ENCODE results near the gene FLRT2.

Gene FLRT2

GRCh38 chr14:85564841-85565527 lies 35.0 kb downstream of the FLRT2 start:
- DNase-seq (ENCODE audit: low read depth in 3 of 3), result no peak

- DNase-seq (ENCODE audit: low read depth in 3 of 3), result no peak
Measured at GRCh38 chr14:85565862-85566296, 35.9 kb downstream of the FLRT2 start.

- DNase-seq (ENCODE audit: low read depth in 3 of 3), result no peak
Measured at GRCh38 chr14:85566603-85567002, 36.7 kb downstream of the FLRT2 start.

DNA sequence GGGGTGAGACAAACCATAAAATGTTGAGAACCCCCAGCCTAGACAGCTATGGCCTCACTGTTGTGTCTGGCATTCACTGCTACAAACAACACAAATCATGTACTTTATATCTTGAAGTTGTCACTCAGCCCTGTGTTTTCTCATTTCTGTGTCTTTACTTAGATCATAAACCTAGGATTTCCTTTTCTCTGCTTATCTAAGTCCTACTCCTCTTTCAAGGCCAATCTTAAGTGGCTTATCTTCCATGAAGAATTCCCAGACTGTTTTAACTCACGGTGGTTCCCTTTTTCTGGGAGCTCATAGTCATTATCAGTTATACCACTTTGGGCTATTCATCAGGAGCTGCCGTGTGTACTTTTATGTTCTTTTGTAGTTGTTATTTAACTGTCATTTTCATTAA lies 42.1 kb downstream of the FLRT2 start:
- DNase-seq (ENCODE audit: low read depth in 3 of 3), result no peak

- DNase-seq (ENCODE audit: low read depth in 3 of 3), result no peak
Measured at GRCh38 chr14:85572845-85573244, 42.9 kb downstream of the FLRT2 start.

DNA sequence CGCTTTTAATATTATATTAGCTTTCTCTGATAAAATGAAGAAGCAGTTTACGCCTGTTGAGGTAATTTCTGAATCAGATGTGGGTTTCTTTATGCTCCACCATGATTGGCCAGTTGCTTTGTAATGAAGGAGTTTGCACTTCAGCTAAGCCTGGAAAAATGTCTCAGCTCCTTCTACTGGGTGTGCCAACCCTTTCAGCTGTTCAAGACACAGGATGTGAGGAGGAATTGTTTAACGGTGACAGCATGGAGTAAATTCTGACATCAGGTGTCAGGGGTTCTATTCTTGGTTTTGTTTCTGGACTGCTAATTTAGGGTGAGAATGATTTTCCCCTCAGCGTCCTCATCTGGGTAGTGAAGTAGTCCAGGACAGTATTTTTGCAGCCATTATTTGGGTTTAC lies 43.5 kb downstream of the FLRT2 start:
- DNase-seq (ENCODE audit: low read depth in 3 of 3), result no peak

DNA sequence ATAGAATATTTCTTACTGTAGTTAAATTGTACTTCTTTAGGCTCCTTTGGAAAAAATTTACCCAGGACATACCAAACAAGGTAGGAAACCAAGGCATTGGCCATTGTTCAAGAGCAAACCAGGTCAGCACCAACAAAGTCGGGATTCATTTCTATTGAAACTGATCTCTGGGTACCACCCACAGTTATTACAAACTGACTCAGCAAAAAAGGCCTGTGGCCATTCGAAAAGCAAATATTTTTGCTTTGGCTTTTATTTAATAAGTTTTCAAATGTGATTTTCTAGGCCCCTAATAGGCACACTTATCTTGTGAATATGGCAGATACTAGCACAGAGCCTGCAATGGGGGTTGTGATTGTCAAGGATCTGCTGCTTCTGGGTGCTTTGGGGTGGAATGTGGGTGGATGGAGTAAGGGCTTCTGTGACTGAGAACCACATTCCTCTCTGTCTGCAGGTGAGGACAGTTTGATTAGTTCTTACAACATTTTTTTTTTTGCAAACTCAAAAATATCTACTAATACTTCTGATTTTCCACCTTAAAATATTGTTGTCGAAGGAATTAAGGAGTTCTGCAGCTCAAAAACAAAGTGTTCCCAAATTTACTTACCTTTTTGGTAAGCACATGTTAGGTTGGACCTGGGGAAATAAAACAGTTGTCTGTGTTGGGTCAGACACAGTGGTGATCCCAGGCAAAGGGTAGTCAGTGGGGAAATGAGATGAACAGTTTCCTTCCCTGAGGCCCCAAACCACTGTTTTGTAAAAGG lies 45.1 kb downstream of the FLRT2 start:
- DNase-seq (ENCODE audit: low read depth in 3 of 3), result no peak

DNA sequence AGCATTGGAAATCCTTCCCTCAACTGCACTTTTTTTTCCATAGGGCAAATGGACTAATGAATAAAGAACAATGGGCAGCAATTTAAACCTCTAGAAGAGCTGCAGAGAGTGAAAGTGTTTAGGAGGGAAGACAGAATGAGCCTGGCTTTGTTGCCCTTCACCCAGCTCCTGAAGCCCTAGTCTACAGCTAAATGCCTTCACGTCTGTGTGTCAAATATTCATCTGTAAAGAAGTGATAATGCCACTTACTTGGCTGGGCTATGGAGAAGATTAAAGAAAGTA lies 45.6 kb downstream of the FLRT2 start:
- DNase-seq (ENCODE audit: low read depth in 3 of 3), result no peak

- DNase-seq (ENCODE audit: low read depth in 3 of 3), result no peak
Measured at GRCh38 chr14:85576218-85576617, 46.3 kb downstream of the FLRT2 start.

DNA sequence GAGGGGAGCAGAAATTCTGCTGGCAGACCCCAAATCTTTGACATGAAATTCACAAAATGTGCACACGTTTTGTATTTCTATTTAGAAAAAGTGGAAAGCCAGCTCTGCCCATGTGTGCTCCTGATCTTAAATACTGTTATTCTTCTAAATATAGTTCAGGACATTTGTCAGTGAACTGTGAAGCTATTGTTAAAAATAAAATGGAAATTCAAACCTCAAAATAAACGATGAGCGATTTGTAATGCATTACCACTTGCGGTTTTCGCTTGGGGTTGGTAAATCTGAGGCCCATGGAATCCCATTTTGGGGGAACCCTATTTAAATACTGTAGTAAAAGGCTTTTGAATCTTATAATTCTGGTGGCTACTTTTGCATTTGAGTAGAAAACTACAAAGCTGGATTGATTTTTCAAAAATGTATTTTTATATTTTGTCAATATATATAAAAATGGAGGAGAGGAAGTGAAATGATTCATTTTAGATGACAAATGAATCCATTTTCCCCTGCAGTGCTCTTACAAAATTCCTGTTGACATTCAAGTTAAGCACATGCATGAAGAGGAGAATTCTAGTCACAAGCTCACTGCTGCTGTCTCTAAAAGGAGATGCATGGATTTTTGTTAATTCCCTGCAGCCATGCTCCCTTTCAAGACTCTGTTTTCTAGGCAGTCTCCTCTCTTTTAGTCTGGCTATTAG lies 47.1 kb downstream of the FLRT2 start:
- no peak for DNase-seq (ENCODE audit: low read depth in 3 of 3)

GRCh38 chr14:85577543-85578114 lies 47.7 kb downstream of the FLRT2 start:
- no peak for DNase-seq (ENCODE audit: low read depth in 3 of 3)

GRCh38 chr14:85578357-85578756 lies 48.4 kb downstream of the FLRT2 start:
- DNase-seq (ENCODE audit: low read depth in 3 of 3), result no peak

DNA sequence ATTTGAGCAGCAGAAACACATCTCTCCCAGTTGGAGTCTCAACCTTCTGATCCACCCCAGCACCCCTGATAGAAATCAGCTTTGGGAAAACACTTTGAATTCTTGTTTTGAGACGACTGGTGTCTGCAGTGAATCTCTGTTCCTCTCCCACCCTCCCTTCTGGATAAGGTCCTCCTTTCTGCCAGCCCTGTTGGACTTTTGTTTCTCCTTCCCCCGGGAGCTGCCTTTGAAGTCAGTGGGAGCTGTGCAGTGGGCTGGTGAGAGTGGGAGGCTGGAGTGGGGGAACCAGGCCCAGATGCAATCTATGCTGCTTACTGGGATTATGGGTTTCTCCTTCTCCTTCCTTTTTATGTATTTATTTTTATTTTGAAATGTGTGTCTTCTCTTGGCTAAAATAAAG lies 49.0 kb downstream of the FLRT2 start:
- DNase-seq (ENCODE audit: low read depth in 3 of 3), result no peak

- DNase-seq (ENCODE audit: low read depth in 3 of 3), result no peak
Measured at GRCh38 chr14:85579942-85580341, 50.0 kb downstream of the FLRT2 start.

DNA sequence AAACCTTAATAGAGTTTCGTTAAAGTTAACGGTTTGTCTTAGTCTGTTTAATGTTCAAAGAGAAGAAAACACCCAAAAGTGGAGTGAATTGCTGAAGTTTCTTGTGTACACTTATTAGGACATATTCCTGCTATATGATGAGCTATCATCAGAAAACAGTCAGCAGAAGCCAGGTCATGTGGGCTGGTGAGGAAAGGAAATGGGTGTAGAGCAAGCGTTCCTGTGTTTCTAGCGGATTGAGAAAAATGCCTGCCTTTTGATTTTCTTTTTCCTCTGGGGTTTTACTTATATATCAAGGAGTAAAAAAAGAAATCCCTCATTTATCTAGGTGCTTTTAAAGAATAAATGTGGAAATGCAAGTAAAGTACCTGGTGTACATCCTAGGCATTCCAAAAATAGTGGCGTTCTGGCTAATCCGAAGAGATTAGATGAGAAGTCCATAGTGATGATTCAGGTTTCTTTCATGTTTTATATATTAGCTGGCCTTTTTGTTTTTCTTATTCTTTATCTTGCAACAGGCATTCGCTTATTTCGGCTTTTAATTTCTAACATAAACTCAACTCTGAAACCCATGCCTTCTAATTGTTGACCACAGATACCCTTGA lies 50.7 kb downstream of the FLRT2 start:
- no peak for DNase-seq (ENCODE audit: low read depth in 3 of 3)

- DNase-seq (ENCODE audit: low read depth in 3 of 3), result no peak
Measured at GRCh38 chr14:85581691-85582090, 51.7 kb downstream of the FLRT2 start.

DNA sequence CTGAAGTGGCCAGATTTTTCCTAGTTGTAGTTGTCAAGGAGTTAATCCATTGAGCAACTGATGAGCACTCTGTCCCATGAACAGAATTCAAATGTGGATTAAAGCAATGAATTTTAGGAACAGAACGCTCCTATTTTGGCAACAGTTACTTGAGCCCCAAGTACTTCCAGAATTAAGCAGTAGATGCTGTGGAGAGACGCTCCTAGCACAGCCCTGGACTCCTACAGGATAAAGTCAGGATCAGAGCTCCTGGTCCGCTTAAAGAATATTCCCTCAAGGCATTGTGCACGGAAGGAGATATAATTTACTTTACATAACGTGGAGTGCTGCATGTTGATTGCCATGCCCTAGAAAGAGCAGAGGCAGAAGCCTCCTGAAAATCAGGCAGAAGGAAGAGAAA lies 53.4 kb downstream of the FLRT2 start:
- no peak for DNase-seq (ENCODE audit: low read depth in 3 of 3)

DNA sequence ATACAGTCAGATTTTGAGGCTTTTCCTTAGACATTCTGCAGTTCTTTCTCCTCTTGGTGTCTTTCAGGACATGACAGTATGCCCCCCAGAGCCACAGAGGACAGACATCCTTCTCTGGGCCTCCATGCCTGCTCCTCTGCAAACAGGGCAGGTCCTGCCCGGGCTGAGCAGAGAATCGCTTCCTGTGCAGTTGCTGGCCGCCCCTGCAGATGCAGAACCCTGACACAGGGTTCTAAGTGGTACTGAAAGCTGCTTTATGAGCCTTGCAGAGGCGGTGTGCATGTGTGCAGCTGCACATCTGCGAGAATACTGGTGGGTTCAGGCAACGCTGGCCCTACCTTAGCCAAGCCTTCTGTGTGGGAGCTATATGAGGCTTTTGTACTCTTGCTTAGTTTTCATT lies 54.5 kb downstream of the FLRT2 start:
- no peak for DNase-seq (ENCODE audit: low read depth in 3 of 3)

DNA sequence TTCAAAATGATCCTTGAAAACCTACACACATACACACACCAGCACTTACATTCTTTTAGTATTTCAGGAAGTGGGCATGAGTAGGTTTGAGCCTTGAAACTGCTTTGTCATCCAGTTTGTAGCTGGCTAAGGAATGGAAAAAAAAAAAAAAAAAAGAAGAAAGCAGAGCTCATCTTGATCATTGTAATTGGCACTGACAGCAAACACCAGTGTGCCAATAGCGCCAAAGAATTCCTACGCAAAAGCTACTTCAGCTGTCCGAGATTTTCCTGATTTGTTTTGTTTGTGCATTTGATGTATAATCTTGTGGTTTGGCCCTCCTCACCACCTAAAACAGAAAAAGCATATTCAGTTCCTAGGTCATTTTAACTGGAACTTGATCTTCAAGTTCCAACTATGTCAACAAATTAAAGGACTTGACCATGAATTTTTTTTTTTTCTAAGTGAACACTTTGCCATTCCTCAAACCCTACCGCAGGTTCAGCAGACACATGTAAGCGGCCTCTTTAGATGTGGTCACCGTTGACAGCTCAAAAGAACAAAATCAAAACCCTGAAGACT lies 57.3 kb downstream of the FLRT2 start:
- no peak for DNase-seq (ENCODE audit: low read depth in 3 of 3)

GRCh38 chr14:85590784-85591183 lies 60.8 kb downstream of the FLRT2 start:
- DNase-seq (ENCODE audit: low read depth in 3 of 3), result no peak

GRCh38 chr14:85594217-85594616 lies 64.3 kb downstream of the FLRT2 start:
- DNase-seq (ENCODE audit: low read depth in 3 of 3), result no peak

DNA sequence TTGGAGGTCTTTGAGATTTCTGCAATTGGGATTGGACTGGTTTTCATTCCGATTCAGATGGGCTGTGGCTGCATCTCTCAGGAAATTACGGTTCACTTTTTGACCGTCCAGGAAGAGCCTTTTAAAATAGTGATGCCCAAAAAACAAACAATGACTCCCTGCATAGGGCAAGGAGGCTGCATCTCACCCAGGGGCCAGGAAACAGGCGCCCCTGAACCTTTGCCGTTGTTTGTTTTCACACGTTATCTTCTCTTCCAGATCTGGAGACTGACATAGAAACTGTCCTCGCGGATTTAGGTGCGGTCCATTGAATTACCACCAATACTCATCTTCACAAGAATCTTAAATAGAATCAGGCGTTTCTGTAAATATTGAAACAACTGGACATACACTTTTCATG lies 66.0 kb downstream of the FLRT2 start:
- DNase-seq (ENCODE audit: low read depth in 3 of 3), result no peak

All from stimulated activated CD4-positive, alpha-beta T cell treated with anti-CD3 and anti-CD28 coated beads, TNF-alpha, amount 100 ng/mL, for 48 hours (primary cell).